Activated CD4-positive, alpha-beta T cell treated with anti-CD3 and anti-CD28 coated beads for 36 hours (primary cell): ENCODE data around the gene ST8SIA4. TPM values are rescaled to one million over a fixed set of nuclear protein-coding genes. Genes with fewer than 3 reads are reported as not detected.

Source experiments
- ATAC-seq: fragments of 200-7000 bp; cut with Tn5 transposase; one replicate; pipeline ENCODE4 v1.10.0; 2021; ENCODE audit warnings: mild to moderate bottlenecking, moderate library complexity
- CTCF ChIA-PET: fragments of 350-600 bp; sonication (Branson Sonifier 250); formaldehyde crosslinking; loops from one replicate; lab custom pipeline; 2021; ENCODE audit warnings: antibody characterized with exemption; lab: Charles Lee
- POLR2A ChIA-PET: fragments of 350-600 bp; sonication (Branson Sonifier 250); formaldehyde crosslinking; loops from one replicate; lab custom pipeline; 2021; ENCODE audit warnings: antibody characterized with exemption, inconsistent platforms; lab: Charles Lee
- DNase-seq: peaks from one replicate; pipeline ENCODE4 v3.0.0-alpha.2; 2020
- H3K27ac Mint-ChIP-seq: one replicate; pipeline ENCODE4 v1.8.0; 2021; ENCODE audit warnings: mixed read lengths
- H3K27me3 Mint-ChIP-seq: one replicate; pipeline ENCODE4 v1.8.0; 2021; ENCODE audit warnings: mixed read lengths
- H3K36me3 Mint-ChIP-seq: one replicate; pipeline ENCODE4 v1.8.0; 2021; ENCODE audit warnings: low read depth, mixed read lengths
- H3K4me1 Mint-ChIP-seq: one replicate; pipeline ENCODE4 v1.8.0; 2021; ENCODE audit warnings: mixed read lengths
- H3K4me3 Mint-ChIP-seq: one replicate; pipeline ENCODE4 v1.8.0; 2021; ENCODE audit warnings: mild to moderate bottlenecking, moderate library complexity, mixed read lengths
- H3K9me3 Mint-ChIP-seq: one replicate; pipeline ENCODE4 v1.8.0; 2021; ENCODE audit warnings: low read depth, mixed read lengths
- intact Hi-C, 2 experiments: fragments of 100-400 bp; cut with DNase I in 1 of 2; cut with micrococcal nuclease in 1 of 2; formaldehyde crosslinking; loops; one replicate each; pipeline versions ENCODE4 v1.14.2 to v1.15.1; 2022 to 2024; cut with DNase I, micrococcal nuclease
- microRNA-seq: library from miRNA; unstranded; fragments of <30 nt; microRNA quantifications from one replicate; pipeline ENCODE4 v1.2.0, GENCODE V29; 2021; ENCODE audit warnings: borderline replicate concordance
- total RNA-seq, 2 experiments: library from RNA; stranded (reverse); gene quantifications; one replicate each; pipeline ENCODE4 v1.2.3, GENCODE V29; 2021

ST8SIA4 gene
- total RNA-seq, 2 experiments from 2014 or later = 31.7 to 32.0 TPM

DNA sequence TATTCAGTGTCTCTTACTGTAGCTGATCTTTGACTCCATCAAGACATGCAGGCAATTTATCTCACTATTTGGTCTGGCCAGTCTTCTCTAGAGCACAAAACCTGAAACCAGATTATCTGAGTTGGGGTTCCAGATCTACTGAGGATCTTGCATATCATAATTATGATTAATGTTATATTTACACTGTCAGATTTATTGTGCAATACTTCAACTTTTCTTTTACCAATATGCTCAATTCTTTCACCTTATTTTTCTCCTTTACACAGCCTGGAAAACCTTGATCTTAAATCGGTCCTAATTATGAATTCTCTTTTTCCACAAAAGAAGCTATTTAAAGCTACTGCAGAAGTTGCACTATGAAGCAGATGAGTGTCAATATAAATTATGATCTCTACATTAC is 140.1 kb downstream of the ST8SIA4 start:
- intact Hi-C loops = no loop called here
- ATAC-seq (no peak), DNase-seq (no peak)
- POLR2A ChIA-PET = no interaction called here
- no peaks in the 10 kb centered on the region for H3K27me3 Mint-ChIP-seq
- CTCF ChIA-PET = interaction anchor here (0.6 kb wide), 1 partner anchor 16 kb away, joined by 3 read pairs; no protein-coding TSS in a partner anchor
- no peaks in the 10 kb centered on the region for H3K36me3 Mint-ChIP-seq
- no peaks in the 10 kb centered on the region for H3K9me3 Mint-ChIP-seq
- H3K4me1 Mint-ChIP-seq = no peaks in the 10 kb centered on the region
- H3K4me3 Mint-ChIP-seq = no peak overlapping the region
- H3K27ac Mint-ChIP-seq = no peak overlapping the region

DNA sequence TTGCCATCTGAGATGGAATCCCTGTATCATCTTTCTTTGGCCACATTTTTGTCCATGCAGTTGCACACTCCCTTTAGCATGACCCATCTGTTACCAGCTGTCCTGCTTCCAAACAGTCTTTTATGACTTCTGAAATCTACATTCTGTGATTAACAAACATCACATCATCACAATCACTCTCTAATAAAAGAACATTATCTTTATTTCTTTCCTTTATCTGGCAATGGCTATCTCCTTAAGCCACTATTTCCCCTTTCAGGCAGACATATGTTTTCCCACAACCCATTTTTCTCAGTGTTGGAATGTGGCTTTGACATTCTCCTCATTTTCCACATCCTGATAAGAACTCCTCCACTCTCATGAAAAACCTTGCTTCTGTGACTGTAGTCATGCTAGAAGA is 141.0 kb downstream of the ST8SIA4 start:
- DNase-seq = no peak
- Mint-ChIP-seq H3K9me3 (no peaks in the 10 kb centered on the region), H3K4me1 (no peaks in the 10 kb centered on the region), H3K27ac (no peak overlapping the region), H3K27me3 (no peaks in the 10 kb centered on the region), H3K4me3 (no peak overlapping the region), H3K36me3 (no peaks in the 10 kb centered on the region)
- no peak for ATAC-seq
- CTCF ChIA-PET = no interaction called here
- intact Hi-C loops = no loop called here
- POLR2A ChIA-PET = no interaction called here

DNA sequence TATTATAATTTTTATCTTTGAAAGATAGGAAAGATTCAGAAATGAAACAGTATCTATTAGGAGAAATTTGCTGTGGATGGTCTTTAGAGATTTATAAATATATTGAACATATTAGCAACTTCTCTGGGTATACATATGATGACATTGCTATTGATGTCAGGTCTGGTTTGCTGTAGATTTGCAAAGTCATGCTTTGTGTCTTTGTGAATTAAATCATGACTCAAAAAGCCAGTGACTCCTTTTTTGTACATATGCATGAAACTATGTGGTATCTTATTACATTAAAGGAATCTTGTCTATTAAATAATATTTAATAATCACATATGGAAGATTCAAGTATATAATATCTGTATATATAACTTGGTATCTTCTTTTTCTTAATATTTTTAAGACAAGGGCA is 141.9 kb downstream of the ST8SIA4 start:
- CTCF ChIA-PET = interaction anchor here (0.7 kb wide), 1 partner anchor 13 kb away, joined by 3 read pairs; no protein-coding TSS in a partner anchor
- H3K9me3 Mint-ChIP-seq = no peaks in the 10 kb centered on the region
- no peaks in the 10 kb centered on the region for H3K36me3 Mint-ChIP-seq
- no peak overlapping the region for H3K4me3 Mint-ChIP-seq
- ATAC-seq (no peak), DNase-seq (no peak)
- intact Hi-C loops = no loop called here
- POLR2A ChIA-PET = no interaction called here
- no peak overlapping the region for H3K27ac Mint-ChIP-seq
- H3K4me1 Mint-ChIP-seq = no peaks in the 10 kb centered on the region
- no peaks in the 10 kb centered on the region for H3K27me3 Mint-ChIP-seq

DNA sequence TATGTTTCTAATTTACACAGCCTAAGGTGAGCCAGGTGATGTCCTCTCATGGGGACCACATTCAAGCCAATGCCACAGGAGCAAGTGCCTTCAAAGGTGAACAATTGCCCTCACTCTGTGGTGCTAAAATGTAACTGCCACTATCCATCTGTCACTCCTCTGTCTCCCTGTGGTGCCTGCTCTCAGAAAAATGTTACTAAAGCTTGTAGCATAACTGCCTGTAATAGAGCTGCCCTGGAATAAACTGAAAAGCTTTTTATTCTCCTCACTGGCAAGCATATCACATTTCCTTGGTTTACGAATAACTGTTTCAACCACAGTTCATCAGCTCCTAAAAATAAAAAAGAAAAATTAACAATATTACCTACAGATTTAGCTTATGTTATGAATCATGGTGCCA is 142.4 kb downstream of the ST8SIA4 start:
- ATAC-seq (no peak), DNase-seq (no peak)
- Mint-ChIP-seq H3K27me3 (peaks cover under 1% of the 10 kb centered on the region), H3K27ac (no peak overlapping the region), H3K4me3 (no peak overlapping the region), H3K4me1 (no peaks in the 10 kb centered on the region), H3K36me3 (no peaks in the 10 kb centered on the region), H3K9me3 (no peaks in the 10 kb centered on the region)
- ChIA-PET CTCF (interaction anchor here (0.7 kb wide), 1 partner anchor 14 kb away, joined by 3 read pairs; no protein-coding TSS in a partner anchor), POLR2A (no interaction called here)
- intact Hi-C loops = no loop called here

DNA sequence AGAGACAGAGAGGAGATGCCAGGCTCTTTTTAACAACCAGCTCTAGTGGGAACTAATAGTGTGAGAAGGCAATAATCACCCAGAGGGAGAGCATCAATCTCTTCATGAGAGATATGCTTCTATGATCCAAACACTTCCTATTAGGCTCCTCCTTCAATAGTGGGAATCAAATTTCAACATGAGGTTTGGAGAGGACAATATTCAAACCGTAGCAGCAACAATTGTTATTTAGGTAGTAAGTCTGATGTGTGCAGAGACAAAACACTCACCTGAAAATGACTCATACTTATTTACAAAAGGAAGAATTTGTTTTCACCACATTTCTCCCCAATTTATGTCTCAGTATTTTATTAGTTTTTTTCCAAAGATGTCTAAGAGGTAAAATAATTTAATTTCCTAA is 144.3 kb downstream of the ST8SIA4 start:
- H3K36me3 Mint-ChIP-seq = no peaks in the 10 kb centered on the region
- H3K27me3 Mint-ChIP-seq = peaks cover 2% of the 10 kb centered on the region
- no peaks in the 10 kb centered on the region for H3K4me1 Mint-ChIP-seq
- intact Hi-C loops = no loop called here
- DNase-seq (no peak), ATAC-seq (no peak)
- H3K27ac Mint-ChIP-seq = no peak overlapping the region
- ChIA-PET POLR2A (no interaction called here), CTCF (no interaction called here)
- H3K9me3 Mint-ChIP-seq = no peaks in the 10 kb centered on the region
- H3K4me3 Mint-ChIP-seq = no peak overlapping the region

DNA sequence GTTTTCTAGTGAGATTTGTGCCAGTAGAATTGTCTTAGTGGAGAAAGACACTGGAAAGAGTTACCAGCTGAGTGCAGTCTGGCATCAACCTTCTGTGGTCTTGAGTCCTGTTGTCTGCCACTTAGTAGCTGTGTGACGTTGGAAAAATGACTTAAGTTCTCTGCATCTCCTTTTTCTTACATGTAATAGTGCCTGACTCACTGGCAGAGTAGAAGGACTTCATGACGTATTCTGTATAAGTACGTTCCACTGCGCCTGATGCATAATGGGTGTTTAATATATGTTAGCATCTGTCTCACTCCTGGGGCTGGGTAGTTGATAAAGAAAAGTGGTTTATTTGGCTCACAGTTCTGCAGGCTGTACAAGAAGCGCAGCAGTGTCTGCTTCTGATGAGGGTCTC is 144.8 kb downstream of the ST8SIA4 start:
- POLR2A ChIA-PET = no interaction called here
- Mint-ChIP-seq H3K4me3 (no peak overlapping the region), H3K4me1 (no peaks in the 10 kb centered on the region), H3K27me3 (peaks cover 2% of the 10 kb centered on the region), H3K27ac (no peak overlapping the region), H3K36me3 (no peaks in the 10 kb centered on the region), H3K9me3 (no peaks in the 10 kb centered on the region)
- CTCF ChIA-PET = no interaction called here
- intact Hi-C loops = no loop called here
- no peak for ATAC-seq
- DNase-seq = no peak

DNA sequence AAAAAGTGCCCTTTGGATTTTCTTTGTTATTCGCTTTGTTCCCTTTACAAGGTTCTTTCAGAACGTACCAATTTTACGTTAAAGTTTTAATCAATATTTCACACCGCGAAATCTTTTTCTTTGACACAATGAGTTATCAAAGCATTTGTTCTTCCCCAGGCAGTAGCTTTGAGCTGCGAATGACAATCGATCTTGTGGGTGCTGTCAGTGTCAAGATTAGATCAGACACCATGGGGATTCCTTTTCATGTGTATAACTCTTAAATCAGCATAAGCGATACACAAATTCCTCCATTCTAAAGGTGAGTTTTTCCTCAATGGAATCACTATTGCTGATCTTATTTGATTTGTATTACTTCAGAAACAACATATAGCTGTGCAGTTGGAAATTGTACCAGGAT is 145.5 kb downstream of the ST8SIA4 start:
- POLR2A ChIA-PET = no interaction called here
- Mint-ChIP-seq H3K4me3 (no peak overlapping the region), H3K9me3 (no peaks in the 10 kb centered on the region), H3K27me3 (peaks cover 2% of the 10 kb centered on the region), H3K4me1 (no peaks in the 10 kb centered on the region), H3K27ac (no peak overlapping the region), H3K36me3 (no peaks in the 10 kb centered on the region)
- DNase-seq (no peak), ATAC-seq (no peak)
- intact Hi-C loops = no loop called here
- CTCF ChIA-PET = interaction anchor here (0.7 kb wide), 1 partner anchor 15 kb away, joined by 5 read pairs; no protein-coding TSS in a partner anchor

Small RNA genes within 50 kb of the gene (microRNA-seq; reads per million reads assigned to microRNA genes)
- gene MIR548P = not detected
